Upper lobe of left lung (tissue), 6 donors: ENCODE measurements around the gene APBB2. TPM values are rescaled to one million over a fixed set of nuclear protein-coding genes. Genes with fewer than 3 reads are reported as not detected.

Experiments
- ATAC-seq, 2 donors: fragments of 200-7000 bp; cut with Tn5 transposase; one replicate each; pipeline ENCODE4 v1.9.1; 2022; ENCODE audit warnings: mild to moderate bottlenecking in 2 of 2, moderate library complexity in 2 of 2; ENCODE audit not compliant: low FRiP score in 2 of 2
- DNase-seq, 2 donors: peaks; one replicate each; pipeline ENCODE4 v3.0.0-alpha.2; 2019 to 2020
- H3K27ac ChIP-seq, 4 donors: fragments of 200-600 bp; sonication (generic); one replicate each; pipeline ENCODE4 v1.5.1; 2016 to 2019
- H3K27me3 ChIP-seq, 4 donors: fragments of 200-600 bp; sonication (generic); one replicate each; pipeline ENCODE4 v1.5.1; 2017 to 2019
- H3K36me3 ChIP-seq, 4 donors: fragments of 200-600 bp; sonication (generic); one replicate each; pipeline ENCODE4 v1.5.1; 2016 to 2019
- H3K4me1 ChIP-seq, 4 donors: fragments of 200-600 bp; sonication (generic); one replicate each; pipeline ENCODE4 v1.5.1; 2018 to 2019
- H3K4me3 ChIP-seq, 4 donors: fragments of 200-600 bp; sonication (generic); one replicate each; pipeline ENCODE4 v1.5.1; 2017 to 2019; ENCODE audit warnings: mild to moderate bottlenecking in 2 of 4, moderate library complexity in 1 of 4
- H3K9me3 ChIP-seq, 4 donors: fragments of 200-600 bp; sonication (generic); one replicate each; pipeline ENCODE4 v1.5.1; 2018 to 2019
- EP300 ChIP-seq, 4 donors: sonication (generic); formaldehyde crosslinking; IDR thresholded peaks; one replicate each; pipeline ENCODE4 v1.5.1; 2017; ENCODE audit warnings: antibody characterized with exemption in 4 of 4, control low read depth in 2 of 4
- POLR2A ChIP-seq, 4 donors: fragments of 450-650 bp; IDR thresholded peaks; one replicate each; pipeline ENCODE4 v1.5.1; 2016 to 2017; ENCODE audit warnings: antibody characterized with exemption in 4 of 4, mild to moderate bottlenecking in 2 of 4
- POLR2AphosphoS5 ChIP-seq, 2 donors: sonication (generic); formaldehyde crosslinking; IDR thresholded peaks; one replicate each; pipeline ENCODE4 v1.5.1; 2017; ENCODE audit warnings: antibody characterized with exemption in 2 of 2
- WGBS, 2 donors: methylation state at CpG; one replicate each; pipeline ENCODE4 v1.1.5; 2017 to 2018; 5-methylcytosine and 5-hydroxymethylcytosine counted together
- total RNA-seq, 6 donors: library from RNA; depleted of rRNA in 4 of 6; stranded (reverse); fragments of >200 nt in 4 of 6; gene quantifications; one replicate each; pipeline versions ENCODE4 v1.1.0 to v1.2.1, GENCODE V29; 2016 to 2021
- TF ChIP-seq, protein P1 (sequence below), 6 experiments: fragments of 450-650 bp in 4 of 6; fragments of 200-600 bp in 2 of 6; sonication (generic) in 2 of 6; IDR thresholded peaks; one replicate each; pipeline ENCODE4 v1.5.1; 2016 to 2019; ENCODE audit warnings: antibody characterized with exemption in 6 of 6
- donor health status: DM: no; HTN: no; CAD: no; lungs with moderate emphysema.
- donor health status: DM: no; HTN: yes; CAD: no; lungs with severe emphysema.

Gene APBB2
- total RNA-seq, 6 donors from 2014 or later, result 69.5 to 168 (median 102) TPM

DNA sequence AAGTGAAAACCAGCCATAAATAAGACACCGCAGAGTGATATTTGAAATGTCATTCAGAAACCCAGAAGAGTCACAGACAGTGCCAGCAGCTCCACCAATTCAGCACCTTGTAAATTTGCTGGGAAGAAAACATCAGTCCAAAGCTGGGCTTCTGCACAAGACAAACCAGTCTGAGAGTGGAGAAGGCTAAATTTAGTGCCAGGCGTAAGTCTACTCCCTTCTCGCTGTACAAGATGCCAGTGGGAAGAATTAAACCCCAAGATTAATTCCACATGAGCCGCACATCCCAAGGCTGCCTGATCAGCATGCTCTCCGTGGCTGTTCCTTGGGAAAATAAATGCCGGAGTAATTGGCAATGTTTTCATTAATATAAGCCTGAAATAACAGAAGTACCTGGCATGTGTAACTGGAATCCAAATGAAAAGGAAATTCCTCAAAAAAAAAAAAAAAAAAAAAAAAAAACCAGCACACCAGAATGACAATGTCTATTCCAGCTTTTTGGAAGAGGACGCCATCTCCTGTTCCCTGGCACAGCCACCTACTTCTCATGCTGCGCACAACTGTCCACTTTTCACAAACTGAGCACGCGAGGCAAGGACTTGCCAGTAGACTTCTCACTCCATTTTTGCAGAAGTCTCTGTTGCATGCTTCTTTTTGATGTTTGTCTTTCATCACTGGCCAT, 369.0 kb downstream of the APBB2 start:
- DNase-seq (no peak), ATAC-seq (no peak)
- Histone ChIP-seq H3K27ac (no peak overlapping the region), H3K9me3 (no peaks in the 10 kb centered on the region), H3K4me3 (no peak overlapping the region), H3K27me3 (no peaks in the 10 kb centered on the region), H3K36me3 (no peaks in the 10 kb centered on the region), H3K4me1 (peaks cover 0 to 17% (median 6%) of the 10 kb centered on the region in 4 donors)
- WGBS, 2 donors, result 87 to 96% methylated on average over 10 of the region's 10 CpGs
- TF ChIP-seq, protein P1, sequence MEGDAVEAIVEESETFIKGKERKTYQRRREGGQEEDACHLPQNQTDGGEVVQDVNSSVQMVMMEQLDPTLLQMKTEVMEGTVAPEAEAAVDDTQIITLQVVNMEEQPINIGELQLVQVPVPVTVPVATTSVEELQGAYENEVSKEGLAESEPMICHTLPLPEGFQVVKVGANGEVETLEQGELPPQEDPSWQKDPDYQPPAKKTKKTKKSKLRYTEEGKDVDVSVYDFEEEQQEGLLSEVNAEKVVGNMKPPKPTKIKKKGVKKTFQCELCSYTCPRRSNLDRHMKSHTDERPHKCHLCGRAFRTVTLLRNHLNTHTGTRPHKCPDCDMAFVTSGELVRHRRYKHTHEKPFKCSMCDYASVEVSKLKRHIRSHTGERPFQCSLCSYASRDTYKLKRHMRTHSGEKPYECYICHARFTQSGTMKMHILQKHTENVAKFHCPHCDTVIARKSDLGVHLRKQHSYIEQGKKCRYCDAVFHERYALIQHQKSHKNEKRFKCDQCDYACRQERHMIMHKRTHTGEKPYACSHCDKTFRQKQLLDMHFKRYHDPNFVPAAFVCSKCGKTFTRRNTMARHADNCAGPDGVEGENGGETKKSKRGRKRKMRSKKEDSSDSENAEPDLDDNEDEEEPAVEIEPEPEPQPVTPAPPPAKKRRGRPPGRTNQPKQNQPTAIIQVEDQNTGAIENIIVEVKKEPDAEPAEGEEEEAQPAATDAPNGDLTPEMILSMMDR (IDR thresholded peaks at IDR 0.05), result no peak
- no peak for TF ChIP-seq EP300 (IDR thresholded peaks at IDR 0.05)
- no peak for TF ChIP-seq POLR2AphosphoS5 (IDR thresholded peaks at IDR 0.05)
- no peak for TF ChIP-seq POLR2A (IDR thresholded peaks at IDR 0.05)

DNA sequence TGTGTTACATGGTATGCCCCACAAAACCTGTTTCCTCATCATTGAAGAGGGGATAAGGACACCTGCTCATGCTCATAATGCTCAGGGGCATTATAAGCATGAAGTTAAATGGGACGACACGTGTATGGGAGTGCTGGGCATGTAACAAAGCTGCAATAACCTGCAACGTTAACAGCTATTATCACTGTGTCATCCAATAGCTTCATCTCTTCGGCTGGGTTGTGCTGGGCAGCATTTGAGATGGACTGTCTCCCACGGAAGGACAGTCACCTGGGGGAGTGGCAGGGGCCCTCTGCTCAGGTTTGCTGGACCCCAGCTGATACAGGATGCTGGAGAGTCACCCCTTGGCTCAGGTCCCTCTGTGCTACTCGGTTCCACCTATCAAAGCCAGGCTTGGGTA, 370.1 kb downstream of the APBB2 start:
- no peaks in the 10 kb centered on the region for H3K9me3 ChIP-seq
- peaks cover 0 to 17% (median 6%) of the 10 kb centered on the region in 4 donors for H3K4me1 ChIP-seq
- no peak overlapping the region for H3K27ac ChIP-seq
- no peak for ATAC-seq
- no peaks in the 10 kb centered on the region for H3K27me3 ChIP-seq
- no peak overlapping the region for H3K4me3 ChIP-seq
- no peaks in the 10 kb centered on the region for H3K36me3 ChIP-seq
- TF ChIP-seq, protein P1 (IDR thresholded peaks at IDR 0.05), result no peak
- no peak for TF ChIP-seq POLR2A (IDR thresholded peaks at IDR 0.05)
- 87 to 93% methylated on average over 6 of the region's 6 CpGs for WGBS, 2 donors
- no peak for DNase-seq

DNA sequence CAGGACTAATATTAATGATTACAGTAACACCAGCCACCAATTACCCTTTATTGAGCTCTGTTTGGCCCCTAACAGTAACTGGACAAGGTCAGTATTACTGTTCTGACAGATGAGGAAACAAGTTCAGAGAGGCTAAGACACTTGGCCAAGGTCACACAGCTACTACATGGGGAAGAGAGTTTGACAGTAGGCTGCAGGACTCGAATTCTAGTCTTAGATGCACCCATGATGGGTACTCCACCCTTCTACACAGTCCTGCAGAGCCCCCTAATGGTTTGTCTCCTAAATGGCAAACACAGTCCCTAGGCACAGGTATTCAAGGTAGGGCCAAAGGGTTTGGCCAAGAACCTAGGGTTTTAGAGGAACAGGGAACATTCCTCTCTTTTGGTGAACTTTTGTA, 370.6 kb downstream of the APBB2 start:
- Histone ChIP-seq H3K36me3 (no peaks in the 10 kb centered on the region), H3K27ac (no peak overlapping the region), H3K4me1 (peaks cover 0 to 17% (median 6%) of the 10 kb centered on the region in 4 donors), H3K27me3 (no peaks in the 10 kb centered on the region), H3K9me3 (no peaks in the 10 kb centered on the region), H3K4me3 (no peak overlapping the region)
- ATAC-seq (peak; percentile 30 to 56), DNase-seq (no peak)
- WGBS, 2 donors, result 84 to 90% methylated on average over 1 of the region's 1 CpG
- TF ChIP-seq POLR2A (IDR thresholded peaks at IDR 0.05), result no peak
- TF ChIP-seq EP300 (IDR thresholded peaks at IDR 0.05), result no peak
- TF ChIP-seq POLR2AphosphoS5 (IDR thresholded peaks at IDR 0.05), result no peak
- TF ChIP-seq, protein P1 (IDR thresholded peaks at IDR 0.05), result peak in 1 of 6 experiments; percentile 12

DNA sequence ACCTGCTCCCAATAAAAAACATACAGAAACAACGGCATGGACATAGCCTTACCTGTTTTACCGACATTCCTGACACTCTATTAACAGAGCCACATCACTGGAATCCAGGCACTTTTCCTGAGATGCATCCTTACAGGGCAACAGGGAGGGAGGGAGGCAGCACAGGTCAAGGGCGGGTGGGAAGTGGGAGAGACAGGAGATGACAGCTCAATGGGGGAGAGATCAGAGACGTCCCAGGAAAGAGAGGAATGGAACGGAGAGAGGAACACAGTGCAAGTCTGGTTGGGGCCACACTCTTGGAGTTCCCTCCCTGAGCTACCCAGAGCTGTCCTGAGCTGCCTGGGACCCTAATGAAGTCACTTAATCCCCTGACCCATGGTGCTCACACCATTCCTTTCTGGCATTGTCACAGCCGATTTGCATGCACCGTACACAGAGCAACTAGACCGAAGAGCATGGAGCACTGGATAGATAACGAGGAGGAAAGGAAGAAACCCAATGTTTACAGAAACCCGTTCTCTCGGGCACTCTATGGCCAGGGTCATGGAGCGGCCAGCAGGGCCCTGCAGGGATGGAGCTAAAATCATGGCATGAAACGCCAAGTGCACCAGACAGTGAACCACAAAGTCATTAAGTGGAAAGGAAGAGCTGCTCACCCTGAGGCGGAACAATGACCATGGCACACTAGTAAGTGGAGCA, 371.5 kb downstream of the APBB2 start:
- DNase-seq, result no peak
- no peak overlapping the region for H3K27ac ChIP-seq

More for the DNA sequence above, 371.5 kb downstream of the APBB2 start:
- Histone ChIP-seq H3K4me1 (peaks cover 0 to 17% (median 6%) of the 10 kb centered on the region in 4 donors), H3K9me3 (no peaks in the 10 kb centered on the region), H3K4me3 (no peak overlapping the region), H3K27me3 (no peaks in the 10 kb centered on the region), H3K36me3 (no peaks in the 10 kb centered on the region)
- peak in 1 of 2 donors; percentile 35 for ATAC-seq
- 52 to 60% methylated on average over 14 of the region's 14 CpGs for WGBS, 2 donors
- no peak for TF ChIP-seq POLR2A (IDR thresholded peaks at IDR 0.05)
- TF ChIP-seq EP300 (IDR thresholded peaks at IDR 0.05), result no peak
- TF ChIP-seq POLR2AphosphoS5 (IDR thresholded peaks at IDR 0.05), result no peak
- TF ChIP-seq, protein P1 (IDR thresholded peaks at IDR 0.05), result no peak
